ENCODE data around the gene ADAM21.

- TF ChIP-seq, protein P1, sequence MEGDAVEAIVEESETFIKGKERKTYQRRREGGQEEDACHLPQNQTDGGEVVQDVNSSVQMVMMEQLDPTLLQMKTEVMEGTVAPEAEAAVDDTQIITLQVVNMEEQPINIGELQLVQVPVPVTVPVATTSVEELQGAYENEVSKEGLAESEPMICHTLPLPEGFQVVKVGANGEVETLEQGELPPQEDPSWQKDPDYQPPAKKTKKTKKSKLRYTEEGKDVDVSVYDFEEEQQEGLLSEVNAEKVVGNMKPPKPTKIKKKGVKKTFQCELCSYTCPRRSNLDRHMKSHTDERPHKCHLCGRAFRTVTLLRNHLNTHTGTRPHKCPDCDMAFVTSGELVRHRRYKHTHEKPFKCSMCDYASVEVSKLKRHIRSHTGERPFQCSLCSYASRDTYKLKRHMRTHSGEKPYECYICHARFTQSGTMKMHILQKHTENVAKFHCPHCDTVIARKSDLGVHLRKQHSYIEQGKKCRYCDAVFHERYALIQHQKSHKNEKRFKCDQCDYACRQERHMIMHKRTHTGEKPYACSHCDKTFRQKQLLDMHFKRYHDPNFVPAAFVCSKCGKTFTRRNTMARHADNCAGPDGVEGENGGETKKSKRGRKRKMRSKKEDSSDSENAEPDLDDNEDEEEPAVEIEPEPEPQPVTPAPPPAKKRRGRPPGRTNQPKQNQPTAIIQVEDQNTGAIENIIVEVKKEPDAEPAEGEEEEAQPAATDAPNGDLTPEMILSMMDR (conservative IDR thresholded peaks at IDR 0.05) = no peak
- no peak for TF ChIP-seq ZFX (IDR thresholded peaks at IDR 0.05)
Measured at GRCh38 chr14:70498191-70498590, 46.2 kb downstream of the ADAM21 start.
